ENCODE measurements around the gene ALOX5AP. TPM values are rescaled to one million over a fixed set of nuclear protein-coding genes. Genes with fewer than 3 reads are reported as not detected.

Gene ALOX5AP
- total and polyA plus RNA-seq, 9 of the 15 experiments (the other 6 are each of a cell fraction or from before 2014, with no cell fraction given), result 0.31 TPM; not detected in 8

GRCh38 chr13:30712536-30713532 is 22.5 kb upstream of the ALOX5AP start (continued):
- TF ChIP-seq CEBPG (CRISPR knock-in tag; IDR thresholded peaks at IDR 0.05), result no peak
- TF ChIP-seq CEBPG (tag; conservative IDR thresholded peaks at IDR 0.05 in 1 of 2, IDR thresholded peaks at IDR 0.05 in 1 of 2), result 0 out of 4 replicates have a peak, but pooled peaks of 1 of the 2 experiments have one; percentile 40
- TF ChIP-seq NR3C1 (CRISPR knock-in tag; IDR thresholded peaks at IDR 0.05), result no peak
- no peak for TF ChIP-seq PHB2 (IDR thresholded peaks at IDR 0.05; ENCODE audit: low read depth)
- TF ChIP-seq GABPA (tag; conservative IDR thresholded peaks at IDR 0.05; ENCODE audit: low read depth), result peak; percentile 37; the same call in 1 of the 2 replicates
- TF ChIP-seq CBX3 (IDR thresholded peaks at IDR 0.05; ENCODE audit: borderline replicate concordance in 1 of 2, low read length in 2 of 2), result no peak
- peak; percentile 64 for TF ChIP-seq SMAD4 (CRISPR knock-in tag; conservative IDR thresholded peaks at IDR 0.05)
- no peak for TF ChIP-seq NR2C2 (CRISPR knock-in tag; IDR thresholded peaks at IDR 0.05)
- TF ChIP-seq NR2C2 (tag; IDR thresholded peaks at IDR 0.05), result 0 out of 2 replicates have a peak, but pooled peaks have one; percentile 17
- no peak for TF ChIP-seq ZNF124 (CRISPR knock-in tag; IDR thresholded peaks at IDR 0.05)
- TF ChIP-seq CBFA2T3 (IDR thresholded peaks at IDR 0.05), result no peak
- no peak for TF ChIP-seq HIVEP1 (CRISPR knock-in tag; IDR thresholded peaks at IDR 0.05)
- no peak for TF ChIP-seq ZEB2 (IDR thresholded peaks at IDR 0.05)

Measured in K562 (cell line).